ENCODE measurements around the gene CASQ2. TPM values are rescaled to one million over a fixed set of nuclear protein-coding genes. Genes with fewer than 3 reads are reported as not detected.

CASQ2 gene
- total and polyA plus RNA-seq, 3 donors from 2014 or later, result 0.74 to 8.6 (median 1.9) TPM

DNA sequence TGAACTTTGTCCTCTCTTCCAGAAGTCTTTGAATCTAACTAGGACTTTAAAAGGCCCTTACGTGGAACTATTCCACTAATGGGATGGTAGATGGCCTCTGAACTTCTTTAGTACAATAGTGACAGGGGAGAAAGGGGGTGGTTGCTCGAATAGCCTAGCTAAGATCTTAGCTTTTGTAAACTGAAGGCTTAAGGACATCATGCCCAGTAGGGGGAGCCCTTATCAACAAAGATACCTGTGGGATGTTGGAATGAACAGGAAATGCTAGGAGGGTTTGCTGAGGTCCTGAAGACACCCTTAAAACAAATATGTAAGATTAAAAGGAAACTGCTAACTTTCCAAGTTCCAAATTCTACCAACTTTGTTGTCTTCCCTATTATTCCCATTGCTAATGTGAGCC is 39.2 kb upstream of the CASQ2 start:
- TF ChIP-seq POLR2A (IDR thresholded peaks at IDR 0.05), result no peak
- TF ChIP-seq, protein P1, sequence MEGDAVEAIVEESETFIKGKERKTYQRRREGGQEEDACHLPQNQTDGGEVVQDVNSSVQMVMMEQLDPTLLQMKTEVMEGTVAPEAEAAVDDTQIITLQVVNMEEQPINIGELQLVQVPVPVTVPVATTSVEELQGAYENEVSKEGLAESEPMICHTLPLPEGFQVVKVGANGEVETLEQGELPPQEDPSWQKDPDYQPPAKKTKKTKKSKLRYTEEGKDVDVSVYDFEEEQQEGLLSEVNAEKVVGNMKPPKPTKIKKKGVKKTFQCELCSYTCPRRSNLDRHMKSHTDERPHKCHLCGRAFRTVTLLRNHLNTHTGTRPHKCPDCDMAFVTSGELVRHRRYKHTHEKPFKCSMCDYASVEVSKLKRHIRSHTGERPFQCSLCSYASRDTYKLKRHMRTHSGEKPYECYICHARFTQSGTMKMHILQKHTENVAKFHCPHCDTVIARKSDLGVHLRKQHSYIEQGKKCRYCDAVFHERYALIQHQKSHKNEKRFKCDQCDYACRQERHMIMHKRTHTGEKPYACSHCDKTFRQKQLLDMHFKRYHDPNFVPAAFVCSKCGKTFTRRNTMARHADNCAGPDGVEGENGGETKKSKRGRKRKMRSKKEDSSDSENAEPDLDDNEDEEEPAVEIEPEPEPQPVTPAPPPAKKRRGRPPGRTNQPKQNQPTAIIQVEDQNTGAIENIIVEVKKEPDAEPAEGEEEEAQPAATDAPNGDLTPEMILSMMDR (IDR thresholded peaks at IDR 0.05), result peak in 2 of 3 experiments; percentile 40 to 47
- Histone ChIP-seq H3K36me3 (ENCODE audit: low read depth, missing control alignments) (no peaks in the 10 kb centered on the region), H3K4me3 (no peak overlapping the region), H3K9me3 (no peaks in the 10 kb centered on the region), H3K4me1 (no peaks in the 10 kb centered on the region), H3K27me3 (no peaks in the 10 kb centered on the region), H3K27ac (no peak overlapping the region)
- peak; percentile 75 for DNase-seq
- 19 to 30% methylated on average over 2 of the region's 2 CpGs for WGBS, 2 donors
- intact Hi-C loops (cut with DNase I; ENCODE audit: low total_unique reads), result no loop called here

DNA sequence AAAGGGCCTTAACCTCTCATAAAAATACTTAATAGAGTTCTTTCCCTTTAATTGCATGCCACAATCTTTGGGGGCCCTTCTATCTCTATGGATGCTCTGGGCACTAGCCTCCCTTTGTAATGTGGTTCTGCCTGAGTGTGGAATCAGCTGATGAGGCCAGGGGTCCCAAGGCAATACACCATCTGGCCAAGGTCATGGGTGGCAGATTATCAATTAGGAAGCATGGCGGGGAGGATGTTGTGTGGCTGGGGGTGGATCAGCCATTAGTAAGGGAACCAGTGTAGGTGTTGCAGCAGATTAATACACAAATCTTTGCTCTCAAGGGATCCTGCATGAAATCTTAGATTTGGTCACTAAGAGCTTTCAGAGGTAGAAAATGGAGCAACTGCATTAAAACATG is 37.1 kb upstream of the CASQ2 start:
- no peak for TF ChIP-seq POLR2A (IDR thresholded peaks at IDR 0.05)
- no peaks in the 10 kb centered on the region for H3K4me1 ChIP-seq
- no peak overlapping the region for H3K27ac ChIP-seq
- H3K27me3 ChIP-seq, result no peaks in the 10 kb centered on the region
- H3K9me3 ChIP-seq, result no peaks in the 10 kb centered on the region
- H3K4me3 ChIP-seq, result no peak overlapping the region
- 75 to 88% methylated on average over 1 of the region's 1 CpG for WGBS, 2 donors
- H3K36me3 ChIP-seq (ENCODE audit: low read depth, missing control alignments), result no peaks in the 10 kb centered on the region
- intact Hi-C loops (cut with DNase I; ENCODE audit: low total_unique reads), result no loop called here
- DNase-seq, result no peak

DNA sequence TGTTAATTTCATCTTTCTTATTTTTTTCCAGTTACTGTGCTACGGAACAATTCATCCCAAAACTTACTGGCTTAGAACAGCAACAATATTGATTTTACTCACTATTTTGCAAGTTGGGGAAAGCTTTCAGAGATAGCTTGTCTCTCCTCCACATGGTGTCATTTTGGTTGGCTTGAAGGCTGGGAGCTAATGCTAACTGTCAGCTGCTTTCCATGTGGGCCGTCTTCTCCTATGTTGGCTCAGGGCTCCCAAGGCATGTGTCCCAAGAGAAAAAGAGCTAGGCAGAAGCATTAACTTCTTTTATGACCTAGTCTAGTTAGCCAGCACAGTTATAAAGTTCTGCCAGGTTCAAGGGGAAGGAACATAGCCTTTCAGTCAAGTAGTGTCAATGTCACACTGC is 33.9 kb upstream of the CASQ2 start:
- Histone ChIP-seq H3K9me3 (no peaks in the 10 kb centered on the region), H3K27me3 (no peaks in the 10 kb centered on the region), H3K27ac (no peak overlapping the region), H3K4me3 (no peak overlapping the region), H3K36me3 (ENCODE audit: low read depth, missing control alignments) (no peaks in the 10 kb centered on the region), H3K4me1 (no peaks in the 10 kb centered on the region)
- no peak for TF ChIP-seq POLR2A (IDR thresholded peaks at IDR 0.05)
- TF ChIP-seq, protein P1 (IDR thresholded peaks at IDR 0.05), result no peak
- intact Hi-C loops (cut with DNase I; ENCODE audit: low total_unique reads), result no loop called here
- WGBS, 2 donors, result 63 to 67% methylated on average over 2 of the region's 2 CpGs
- DNase-seq, result no peak

DNA sequence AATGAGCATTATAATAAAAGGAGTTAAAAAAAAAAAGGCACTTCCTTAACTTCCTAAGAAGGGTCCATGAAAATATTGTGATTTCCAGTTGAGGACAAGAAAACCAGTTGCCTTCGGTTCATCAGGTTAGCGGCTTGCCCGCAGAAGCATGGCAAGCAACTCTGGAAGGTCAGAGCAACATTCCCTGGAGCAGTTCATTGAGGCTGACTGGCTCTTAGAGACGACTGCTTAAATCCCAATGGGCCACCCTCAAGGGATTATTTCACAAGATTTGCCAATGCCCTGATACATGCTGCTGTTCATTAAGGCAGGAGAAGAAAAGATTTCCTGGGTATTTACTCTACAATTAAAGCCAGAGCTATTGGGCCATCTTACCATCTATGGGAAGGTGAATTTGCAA is 29.0 kb upstream of the CASQ2 start:
- H3K4me3 ChIP-seq, result no peak overlapping the region
- TF ChIP-seq, protein P1 (IDR thresholded peaks at IDR 0.05), result no peak
- no peak for TF ChIP-seq POLR2A (IDR thresholded peaks at IDR 0.05)
- intact Hi-C loops (cut with DNase I; ENCODE audit: low total_unique reads), result no loop called here
- H3K27ac ChIP-seq, result no peak overlapping the region
- no peaks in the 10 kb centered on the region for H3K9me3 ChIP-seq
- WGBS, 2 donors, result 90% methylated on average over 4 of the region's 4 CpGs
- H3K36me3 ChIP-seq (ENCODE audit: low read depth, missing control alignments), result no peaks in the 10 kb centered on the region
- H3K4me1 ChIP-seq, result no peaks in the 10 kb centered on the region
- DNase-seq, result no peak
- no peaks in the 10 kb centered on the region for H3K27me3 ChIP-seq

DNA sequence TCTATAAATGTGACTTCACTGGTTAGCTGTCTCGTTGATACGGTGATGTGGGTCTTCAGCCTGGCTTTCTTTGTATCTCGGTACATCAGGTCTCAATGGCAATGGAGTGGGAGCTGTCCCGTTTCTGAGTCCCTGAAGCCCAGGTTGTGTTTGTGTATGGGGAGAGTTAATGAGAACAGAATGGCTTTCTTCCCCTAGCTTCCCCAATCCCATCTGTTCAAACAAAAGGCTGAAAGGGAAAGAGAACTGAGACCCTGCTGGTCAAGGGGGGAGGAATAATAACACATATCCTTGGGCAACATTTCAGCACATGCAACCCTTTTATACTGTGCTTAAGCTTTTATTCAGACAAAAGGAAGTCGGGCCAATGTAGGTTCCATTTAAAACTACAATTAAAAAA is 28.4 kb upstream of the CASQ2 start:
- DNase-seq, result no peak
- TF ChIP-seq, protein P1 (IDR thresholded peaks at IDR 0.05), result no peak
- TF ChIP-seq POLR2A (IDR thresholded peaks at IDR 0.05), result no peak
- H3K36me3 ChIP-seq (ENCODE audit: low read depth, missing control alignments), result no peaks in the 10 kb centered on the region
- H3K4me1 ChIP-seq, result no peaks in the 10 kb centered on the region
- WGBS, 2 donors, result 57 to 60% methylated on average over 5 of the region's 5 CpGs
- no peaks in the 10 kb centered on the region for H3K9me3 ChIP-seq
- no peak overlapping the region for H3K27ac ChIP-seq
- intact Hi-C loops (cut with DNase I; ENCODE audit: low total_unique reads), result no loop called here
- no peaks in the 10 kb centered on the region for H3K27me3 ChIP-seq
- H3K4me3 ChIP-seq, result no peak overlapping the region

All from testis (tissue), 3 donors.